ENCODE measurements around the gene TBC1D9. TPM values are rescaled to one million over a fixed set of nuclear protein-coding genes. Genes with fewer than 3 reads are reported as not detected.

The TBC1D9 gene
- total RNA-seq, 3 donors from 2014 or later, result 28.3 to 195 (median 152) TPM

DNA sequence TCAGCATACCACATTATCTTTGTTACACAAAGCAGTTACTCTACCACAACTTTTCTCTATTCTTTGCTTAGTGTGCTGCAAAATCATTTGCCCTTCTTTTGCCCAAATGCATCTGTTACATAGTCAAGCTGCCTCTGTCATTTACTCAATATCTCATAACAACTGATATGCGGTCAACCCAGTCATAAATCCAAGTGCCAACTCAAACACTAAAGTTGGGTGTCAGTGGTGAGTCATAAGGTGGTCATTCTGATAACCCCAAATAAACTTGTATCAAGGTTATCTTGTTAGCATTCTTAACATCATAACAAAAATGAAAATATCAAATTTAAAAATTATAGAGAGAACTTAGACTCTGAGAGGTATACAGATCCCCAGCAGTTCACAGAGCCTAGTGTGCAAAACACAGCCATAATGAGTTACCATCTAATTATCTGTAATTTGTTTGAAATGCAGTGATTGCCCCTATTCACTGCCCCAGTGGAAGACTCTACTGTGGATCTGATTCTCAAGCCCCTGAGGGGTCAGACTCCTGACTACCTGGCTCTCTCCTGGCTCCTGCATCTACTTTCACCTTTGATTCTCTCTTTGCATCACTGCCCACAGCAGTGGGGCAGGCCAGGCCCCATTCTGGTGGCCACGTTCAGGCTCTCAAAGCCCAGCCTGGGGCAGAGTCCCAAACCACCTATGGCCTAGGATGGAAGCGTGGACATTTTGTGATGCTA, 29.2 kb downstream of the TBC1D9 start:
- no peaks in the 10 kb centered on the region for H3K9me3 ChIP-seq
- no peak overlapping the region for H3K4me3 ChIP-seq
- peak overlapping the region; percentile 54 to 57 for H3K27ac ChIP-seq
- DNase-seq (ENCODE audit: low spot score in 2 of 2), result no peak
- no peak for TF ChIP-seq CTCF (IDR thresholded peaks at IDR 0.05)
- TF ChIP-seq POLR2A (IDR thresholded peaks at IDR 0.05), result no peak
- TF ChIP-seq POLR2AphosphoS5 (IDR thresholded peaks at IDR 0.05), result no peak
- peaks cover 0 to 24% of the 10 kb centered on the region in 2 donors for H3K4me1 ChIP-seq
- no peaks in the 10 kb centered on the region for H3K36me3 ChIP-seq
- no peaks in the 10 kb centered on the region for H3K27me3 ChIP-seq
- intact Hi-C loops (cut with DNase I; ENCODE audit: low total_unique reads), result no loop called here

DNA sequence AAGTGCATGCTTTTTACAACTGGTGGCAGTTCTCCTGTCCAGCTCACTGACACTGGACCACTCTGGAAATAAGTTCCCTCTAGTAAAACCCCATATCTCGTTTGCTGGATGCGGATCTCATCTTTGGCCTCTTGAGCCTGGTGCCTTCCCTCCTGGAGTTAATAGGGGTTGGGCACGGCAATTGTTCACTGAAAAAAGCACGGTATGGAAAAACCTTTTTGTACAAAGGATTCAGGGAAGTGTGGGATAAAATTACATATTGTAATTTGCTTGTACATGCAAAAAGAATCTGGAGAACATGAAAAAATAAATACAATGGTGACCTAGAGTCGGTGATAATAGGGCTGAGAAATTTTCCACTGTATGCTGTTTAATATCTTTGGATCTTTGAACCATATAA, 30.6 kb downstream of the TBC1D9 start:
- H3K4me3 ChIP-seq, result no peak overlapping the region
- H3K27ac ChIP-seq, result no peak overlapping the region
- H3K27me3 ChIP-seq, result no peaks in the 10 kb centered on the region
- no peak for DNase-seq (ENCODE audit: low spot score in 2 of 2)
- peaks cover 0 to 32% of the 10 kb centered on the region in 2 donors for H3K4me1 ChIP-seq
- H3K36me3 ChIP-seq, result no peaks in the 10 kb centered on the region
- no peaks in the 10 kb centered on the region for H3K9me3 ChIP-seq
- intact Hi-C loops (cut with DNase I; ENCODE audit: low total_unique reads), result no loop called here
- TF ChIP-seq POLR2AphosphoS5 (IDR thresholded peaks at IDR 0.05) (no peak), CTCF (IDR thresholded peaks at IDR 0.05) (no peak), POLR2A (IDR thresholded peaks at IDR 0.05) (no peak)

DNA sequence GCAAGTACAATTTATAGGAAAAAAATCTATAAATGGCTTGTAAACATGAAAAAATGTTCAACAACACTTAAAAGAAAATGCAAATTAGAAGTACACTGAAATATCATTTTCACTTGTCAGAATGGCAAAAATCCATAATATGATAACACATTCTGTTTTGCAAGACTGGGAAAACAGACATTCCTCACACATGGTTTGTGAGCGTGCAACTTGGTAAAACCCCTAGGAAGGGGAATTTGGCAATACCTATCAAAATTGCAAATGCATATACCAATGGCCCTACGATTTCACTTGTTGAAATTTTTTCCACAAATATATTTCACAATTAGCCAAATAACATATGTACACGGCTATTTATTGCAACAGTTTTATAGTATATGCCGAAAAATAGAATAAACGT, 31.4 kb downstream of the TBC1D9 start:
- no peak for DNase-seq (ENCODE audit: low spot score in 2 of 2)
- H3K4me3 ChIP-seq, result no peak overlapping the region
- no peak overlapping the region for H3K27ac ChIP-seq
- no peaks in the 10 kb centered on the region for H3K27me3 ChIP-seq
- TF ChIP-seq POLR2AphosphoS5 (IDR thresholded peaks at IDR 0.05) (no peak), POLR2A (IDR thresholded peaks at IDR 0.05) (no peak), CTCF (IDR thresholded peaks at IDR 0.05) (no peak)
- H3K36me3 ChIP-seq, result no peaks in the 10 kb centered on the region
- intact Hi-C loops (cut with DNase I; ENCODE audit: low total_unique reads), result no loop called here
- H3K4me1 ChIP-seq, result peaks cover 0 to 40% of the 10 kb centered on the region in 2 donors
- no peaks in the 10 kb centered on the region for H3K9me3 ChIP-seq

DNA sequence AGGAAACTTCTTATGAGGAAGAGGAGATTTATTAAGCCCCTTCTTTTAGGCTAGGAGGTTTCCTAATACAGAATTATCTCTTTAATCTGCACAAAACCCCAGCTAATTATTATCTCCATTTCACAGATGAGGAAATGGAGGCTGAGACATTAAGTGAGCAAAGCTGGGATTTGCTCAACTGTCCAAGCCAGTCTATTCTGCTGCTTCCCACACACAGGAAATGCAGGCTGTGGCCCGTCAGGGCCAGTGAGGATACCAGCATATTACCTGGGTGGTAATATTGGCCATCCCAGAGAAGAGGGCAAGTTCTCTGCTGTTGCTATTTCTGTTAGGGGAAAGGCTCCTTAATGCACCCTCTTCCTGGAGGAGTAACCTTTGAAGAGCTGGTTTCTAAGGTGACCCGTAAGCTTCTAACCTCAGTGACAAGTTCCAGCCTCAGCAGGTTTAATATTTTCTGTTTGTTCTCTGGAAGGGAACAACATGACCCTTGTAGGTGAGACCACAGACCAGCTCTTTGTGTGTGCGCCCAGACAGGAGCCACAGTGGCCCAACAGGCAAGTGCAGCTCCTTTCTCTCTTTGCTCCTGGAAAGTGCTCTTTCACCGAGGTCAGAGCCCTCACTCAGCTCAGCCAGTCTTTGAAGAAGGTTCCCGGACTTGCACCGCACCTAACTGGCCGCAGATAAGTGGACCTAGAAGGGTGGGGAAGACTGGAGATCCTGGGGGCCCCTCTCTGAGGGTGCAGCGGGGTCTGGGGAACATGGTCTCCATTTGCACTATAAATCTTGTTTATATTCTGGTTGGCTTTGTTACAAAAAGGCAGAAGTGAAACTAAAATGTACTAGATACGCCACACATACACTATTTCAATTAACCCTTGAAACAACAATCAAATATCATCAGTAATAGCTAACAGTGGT, 35.5 kb downstream of the TBC1D9 start:
- Histone ChIP-seq H3K36me3 (no peaks in the 10 kb centered on the region), H3K27me3 (no peaks in the 10 kb centered on the region), H3K9me3 (no peaks in the 10 kb centered on the region), H3K27ac (peak overlapping the region; percentile 67 to 73), H3K4me1 (peaks cover 0 to 24% of the 10 kb centered on the region in 2 donors), H3K4me3 (peak overlapping the region in 2 of 3 donors; percentile 12 to 50)
- no peak for DNase-seq (ENCODE audit: low spot score in 2 of 2)
- no peak for TF ChIP-seq POLR2A (IDR thresholded peaks at IDR 0.05)
- TF ChIP-seq CTCF (IDR thresholded peaks at IDR 0.05), result no peak
- no peak for TF ChIP-seq POLR2AphosphoS5 (IDR thresholded peaks at IDR 0.05)
- intact Hi-C loops (cut with DNase I; ENCODE audit: low total_unique reads), result no loop called here

- intact Hi-C loops (cut with DNase I; ENCODE audit: low total_unique reads), result no loop called here
- H3K9me3 ChIP-seq, result no peaks in the 10 kb centered on the region
- H3K4me3 ChIP-seq, result no peak overlapping the region
- H3K27ac ChIP-seq, result peak overlapping the region; percentile 67 to 73
- TF ChIP-seq CTCF (IDR thresholded peaks at IDR 0.05), result no peak
- TF ChIP-seq POLR2A (IDR thresholded peaks at IDR 0.05), result no peak
- no peak for TF ChIP-seq POLR2AphosphoS5 (IDR thresholded peaks at IDR 0.05)
- H3K36me3 ChIP-seq, result no peaks in the 10 kb centered on the region
- no peaks in the 10 kb centered on the region for H3K27me3 ChIP-seq
- no peak for DNase-seq (ENCODE audit: low spot score in 2 of 2)
- peaks cover 0 to 32% of the 10 kb centered on the region in 2 donors for H3K4me1 ChIP-seq
These were observed 36.5 kb downstream of the TBC1D9 start for GRCh38 chr4:140719686-140720085.
